Measurements from ENCODE around the gene MKRN2OS.

GRCh38 chr3:12509466-12509865 is 35.8 kb downstream of the MKRN2OS start:
- TF ChIP-seq CTCF (conservative IDR thresholded peaks at IDR 0.05; ENCODE audit: low read length) (no peak), EZH2phosphoT487 (IDR thresholded peaks at IDR 0.05; ENCODE audit: borderline replicate concordance) (no peak)
